ENCODE measurements around the gene SLC1A1.

The SLC1A1 gene

DNA sequence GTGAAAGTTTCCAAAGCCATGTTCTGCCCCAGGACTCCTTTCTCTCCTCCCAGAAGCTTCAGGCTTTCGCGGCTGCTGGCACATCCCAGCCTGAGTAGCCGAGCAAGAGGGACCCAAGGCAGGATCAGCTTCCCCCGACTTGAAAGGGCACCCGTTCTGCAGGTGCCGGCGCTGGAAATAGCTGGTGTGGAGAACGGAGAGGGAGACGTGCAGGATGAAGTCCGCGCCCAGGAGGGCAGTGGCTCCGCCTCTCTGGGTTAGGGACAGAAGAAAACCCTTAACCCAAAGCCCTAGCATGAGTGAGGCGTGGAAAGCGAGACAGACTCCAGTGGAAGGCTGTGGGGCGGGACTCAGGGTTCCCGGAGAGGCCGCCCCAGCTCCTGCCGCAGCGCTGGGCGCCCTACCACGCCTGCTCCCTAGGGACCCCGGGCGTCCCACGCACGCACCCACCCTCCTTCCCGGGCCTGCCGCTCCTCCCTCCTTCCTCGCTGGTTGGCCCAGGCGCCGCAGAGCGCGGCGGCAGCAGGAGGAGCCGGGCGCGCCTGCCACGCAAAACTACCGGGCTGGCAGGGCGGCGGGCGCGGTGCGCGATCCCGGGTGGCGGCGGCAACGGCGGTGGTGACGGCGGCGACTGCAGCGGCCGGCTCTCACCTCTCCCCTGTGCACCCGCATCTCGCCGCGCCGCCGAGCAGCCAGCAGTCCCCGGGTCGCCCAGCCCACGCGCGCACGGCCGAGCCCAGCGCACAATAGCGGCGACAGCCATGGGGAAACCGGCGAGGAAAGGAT is at the start of gene SLC1A1:
SLC1A1 (plus strand) TSS at position 550 of the 786 bp plus-strand sequence; CDS start at position 762, 212 bp downstream.
- DNase-seq: peak in 1 of 4 experiments; percentile 10

DNA sequence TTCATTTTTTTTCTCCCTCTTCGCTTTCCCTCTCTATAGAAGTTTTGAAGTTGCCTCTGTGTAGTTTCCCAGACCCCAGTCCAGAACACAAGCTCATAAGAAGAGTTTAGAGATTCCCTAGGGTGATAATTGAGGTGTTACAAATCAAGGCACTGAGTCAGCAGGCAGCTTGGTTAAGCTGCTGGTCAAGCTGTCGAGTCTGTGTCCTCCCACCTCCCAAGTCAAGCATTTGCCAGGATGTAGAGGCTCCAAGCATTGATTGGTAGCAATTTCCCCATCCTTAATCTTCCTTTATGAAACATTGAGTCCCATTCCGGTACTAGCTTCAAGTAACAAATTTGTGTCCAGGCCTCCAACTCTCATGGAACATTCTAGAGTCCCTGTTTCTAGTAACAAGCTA is 47.5 kb upstream of the SLC1A1 start:
- no peak for DNase-seq

DNA sequence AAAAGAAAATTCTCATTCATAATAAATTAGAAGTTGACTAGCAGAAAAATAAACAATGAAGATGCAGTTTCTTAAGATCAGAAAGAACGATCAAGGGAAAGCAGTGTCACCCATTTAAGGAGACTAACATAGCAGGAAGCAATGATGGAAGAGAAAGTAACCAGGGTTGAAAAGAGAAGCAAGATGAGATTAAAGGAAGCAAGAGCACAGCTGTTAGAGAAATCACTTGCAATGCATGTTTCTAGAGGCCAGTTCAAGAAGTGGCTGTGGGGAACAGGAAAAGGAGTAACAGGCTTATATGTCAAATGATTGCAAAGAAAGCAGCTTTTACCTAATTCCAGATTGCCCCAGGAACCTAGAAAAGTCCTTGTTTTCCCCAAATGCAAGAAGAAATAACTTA is 46.8 kb upstream of the SLC1A1 start:
- DNase-seq: no peak

- DNase-seq: no peak
These were observed 28.8 kb upstream of the SLC1A1 start for GRCh38 chr9:4461437-4461836.

- no peak for DNase-seq
These were observed 26.4 kb upstream of the SLC1A1 start for GRCh38 chr9:4463824-4464223.

- DNase-seq: no peak
These were observed 25.3 kb upstream of the SLC1A1 start for GRCh38 chr9:4464911-4465513.

GRCh38 chr9:4465910-4466309 is 24.4 kb upstream of the SLC1A1 start:
- DNase-seq: no peak

DNA sequence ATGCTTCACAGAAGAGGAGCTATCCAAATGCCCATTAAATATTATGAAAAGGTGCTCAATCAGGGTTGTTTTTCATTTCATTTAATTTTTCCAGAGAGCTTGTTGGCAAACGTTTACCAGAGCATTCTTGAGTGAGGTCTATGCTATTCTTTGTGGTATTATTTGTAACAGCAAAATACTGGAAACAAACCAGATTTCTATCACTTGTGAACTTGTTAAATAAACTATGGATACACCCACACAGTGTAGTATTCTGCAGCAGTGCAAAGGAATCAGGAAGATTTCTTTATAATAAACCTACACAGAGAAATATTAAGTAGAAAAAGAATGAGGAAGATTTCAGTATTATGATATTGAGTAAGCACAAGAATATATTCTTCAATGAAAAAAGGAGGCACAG is 15.0 kb upstream of the SLC1A1 start:
- no peak for DNase-seq

GRCh38 chr9:4486176-4486575 is 4.1 kb upstream of the SLC1A1 start:
- DNase-seq: no peak

DNA sequence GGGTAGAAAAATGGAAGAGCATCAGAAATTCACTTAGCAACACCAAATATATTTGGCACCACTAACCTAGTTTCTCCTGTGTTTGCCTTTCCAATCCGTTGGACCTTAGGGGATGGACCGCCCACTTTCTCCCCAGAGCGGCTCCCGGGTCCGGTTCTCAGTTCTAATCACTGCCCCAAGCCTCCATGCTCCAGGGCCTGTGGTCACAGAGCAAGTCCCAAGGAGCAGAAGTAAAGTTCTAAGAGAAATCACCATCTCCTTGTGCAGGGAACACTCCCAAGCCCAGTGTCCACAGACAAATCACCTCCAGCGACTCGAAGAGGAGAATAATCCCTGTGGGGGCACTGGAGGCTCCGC is 728 bp upstream of the SLC1A1 start:
- no peak for DNase-seq

DNA sequence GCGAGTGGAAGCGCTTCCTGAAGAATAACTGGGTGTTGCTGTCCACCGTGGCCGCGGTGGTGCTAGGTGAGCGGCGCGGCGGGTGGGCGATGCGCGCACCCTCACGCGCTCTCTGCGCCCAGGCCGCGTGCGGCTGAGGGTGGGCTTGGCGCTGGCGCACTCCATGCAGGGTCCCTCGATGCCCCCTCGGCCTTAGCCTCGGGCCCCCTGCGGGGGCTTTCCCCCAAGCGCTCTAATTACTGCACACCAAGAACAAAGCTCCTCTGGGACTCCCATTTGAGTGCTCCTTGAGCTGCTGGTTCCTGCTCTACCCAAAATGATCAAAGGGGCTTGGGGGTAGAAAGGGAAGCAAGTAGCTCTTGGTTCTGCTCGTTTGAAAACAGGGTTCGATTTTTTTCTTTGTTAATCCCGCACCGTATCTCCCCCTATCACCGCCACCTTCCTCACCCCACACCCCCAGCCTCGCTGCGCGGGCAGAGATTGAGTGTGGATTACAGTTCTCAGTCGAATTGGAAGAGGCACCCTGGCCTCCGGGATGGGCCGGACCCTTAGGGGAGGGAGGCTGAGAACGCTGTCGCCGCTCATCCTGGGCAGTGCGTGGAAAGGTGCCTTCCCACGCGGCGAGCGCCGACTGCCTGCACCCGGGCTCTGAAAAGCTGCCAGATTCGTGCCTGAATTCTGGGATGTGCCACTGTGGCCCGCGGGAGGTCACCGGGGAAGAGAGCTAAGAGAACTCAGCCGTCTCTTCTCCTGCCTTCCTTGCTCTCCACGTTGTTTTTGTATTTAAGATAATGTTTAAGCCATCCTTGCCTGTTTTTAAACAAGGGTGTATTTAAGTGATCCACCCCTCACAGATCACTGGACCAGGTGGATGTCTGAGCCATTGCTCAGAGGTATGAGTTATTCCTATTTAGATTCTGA is 697 bp downstream of the SLC1A1 start:
- DNase-seq: no peak

DNA sequence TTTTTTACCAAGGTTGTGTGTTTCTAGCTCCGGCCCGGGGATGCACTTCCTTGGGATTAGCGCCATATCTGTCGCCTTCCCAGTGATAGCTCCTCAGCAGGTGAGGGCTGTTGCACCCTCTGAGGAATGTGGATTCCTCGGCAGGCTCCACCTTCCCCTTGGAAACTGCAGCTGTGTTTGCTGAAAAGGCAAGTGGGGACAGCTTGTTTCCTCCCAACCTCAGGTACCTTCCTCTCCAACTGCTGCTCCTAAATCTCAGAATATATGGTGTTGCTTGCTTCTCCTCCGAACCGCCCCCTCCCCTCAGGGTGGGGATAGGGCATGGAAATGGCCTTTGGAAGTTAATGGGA is 1.3 kb downstream of the SLC1A1 start:
- DNase-seq: no peak

GRCh38 chr9:4494332-4494731 is 4.1 kb downstream of the SLC1A1 start:
- DNase-seq: no peak

DNA sequence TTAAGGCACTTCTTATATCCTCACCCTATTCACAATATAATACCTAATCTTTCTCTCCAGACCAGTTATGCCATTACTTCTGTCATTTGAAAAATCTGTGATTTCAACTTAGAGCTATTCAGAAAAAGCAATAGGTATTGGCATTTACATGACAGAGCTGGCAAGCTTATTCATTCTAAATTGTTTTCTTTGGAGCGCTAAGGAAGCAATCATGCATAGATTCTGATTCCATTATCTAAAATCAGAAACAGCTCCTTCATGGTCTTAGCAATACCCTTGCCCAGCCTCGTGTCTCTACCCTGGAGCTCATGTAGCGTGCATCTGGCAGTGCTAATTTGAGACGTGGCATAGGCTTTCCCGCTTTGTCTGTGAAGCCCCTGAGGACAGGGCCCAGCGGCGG is 4.5 kb downstream of the SLC1A1 start:
- no peak for DNase-seq

DNA sequence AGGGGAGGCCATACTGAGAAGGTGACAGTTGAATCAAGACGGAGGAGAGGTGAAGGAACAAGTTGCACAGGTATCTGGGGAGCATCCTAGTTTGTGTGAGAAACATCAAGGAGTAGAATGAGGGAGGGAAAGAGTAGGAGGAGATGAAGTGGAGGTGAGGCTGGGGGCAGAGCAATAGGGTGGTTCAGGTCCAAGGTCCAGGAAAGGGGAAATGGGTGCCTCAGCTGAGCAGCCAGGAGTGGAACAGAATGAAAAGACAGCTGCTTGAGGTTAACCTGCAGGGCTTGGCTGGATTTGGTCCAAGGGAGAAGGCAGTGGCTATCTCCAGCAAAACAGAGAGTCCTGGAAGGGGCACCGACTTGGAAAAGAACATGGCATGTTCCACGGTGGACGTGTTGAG is 5.3 kb downstream of the SLC1A1 start:
- no peak for DNase-seq

- DNase-seq: no peak
These were observed 6.2 kb downstream of the SLC1A1 start for GRCh38 chr9:4496497-4496896.

- no peak for DNase-seq
These were observed 7.1 kb downstream of the SLC1A1 start for GRCh38 chr9:4497395-4497794.

DNA sequence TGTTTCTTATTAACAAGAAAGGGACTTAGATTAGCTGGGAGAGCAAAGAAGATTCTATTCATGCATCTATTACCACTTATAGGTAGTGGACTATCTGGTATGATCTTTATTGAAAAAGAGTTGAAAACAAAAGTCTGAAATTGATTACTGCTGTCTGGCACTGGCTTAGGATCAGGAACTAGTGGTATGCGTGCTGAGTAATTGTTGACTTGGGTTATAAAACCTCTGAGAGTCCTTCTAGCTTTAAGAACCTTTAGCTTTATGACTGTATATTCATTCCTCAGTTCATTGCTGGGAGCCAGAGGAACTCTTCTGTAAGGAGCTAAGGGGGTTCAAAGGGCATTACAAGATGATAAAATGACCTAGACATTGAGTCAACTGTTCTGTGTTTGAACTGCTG is 7.6 kb downstream of the SLC1A1 start:
- no peak for DNase-seq

- no peak for DNase-seq
These were observed 9.6 kb downstream of the SLC1A1 start for GRCh38 chr9:4499917-4500316.

DNA sequence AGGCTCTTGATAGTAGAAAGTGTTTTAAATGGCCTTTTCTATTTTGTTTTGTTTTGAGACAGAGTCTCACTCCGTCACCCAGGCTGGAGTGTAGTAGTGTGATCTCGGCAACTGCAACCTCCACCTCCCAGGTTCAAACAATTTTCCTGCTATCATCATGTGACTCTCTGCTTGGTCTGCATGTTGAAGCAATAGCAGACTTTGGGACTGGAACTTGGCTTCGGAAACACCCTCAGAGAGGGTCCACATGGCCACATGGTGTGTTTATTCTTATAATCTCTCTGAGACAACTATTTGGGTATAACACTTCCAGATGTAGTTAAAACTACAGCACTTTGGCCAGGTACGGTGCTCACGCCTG is 10.9 kb downstream of the SLC1A1 start:
- DNase-seq: no peak

DNA sequence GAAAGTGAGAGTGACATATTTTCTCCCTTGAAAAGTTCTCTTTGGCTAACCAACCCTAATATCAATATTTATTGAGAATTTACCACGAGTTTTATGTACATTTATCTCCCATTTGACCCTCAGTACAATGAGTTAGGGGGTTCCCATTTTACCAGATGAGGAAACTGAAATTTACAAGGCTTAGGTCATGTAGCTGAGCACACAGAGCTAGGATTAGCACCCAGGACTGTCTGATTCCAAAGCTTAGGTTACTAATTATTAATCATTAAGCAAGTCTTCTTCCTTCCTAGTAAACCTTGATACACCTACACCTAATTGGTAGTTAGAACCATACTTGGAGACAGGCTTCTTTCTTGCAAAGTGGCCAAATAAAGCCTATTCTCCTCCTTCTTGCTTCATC is 12.2 kb downstream of the SLC1A1 start:
- no peak for DNase-seq

DNA sequence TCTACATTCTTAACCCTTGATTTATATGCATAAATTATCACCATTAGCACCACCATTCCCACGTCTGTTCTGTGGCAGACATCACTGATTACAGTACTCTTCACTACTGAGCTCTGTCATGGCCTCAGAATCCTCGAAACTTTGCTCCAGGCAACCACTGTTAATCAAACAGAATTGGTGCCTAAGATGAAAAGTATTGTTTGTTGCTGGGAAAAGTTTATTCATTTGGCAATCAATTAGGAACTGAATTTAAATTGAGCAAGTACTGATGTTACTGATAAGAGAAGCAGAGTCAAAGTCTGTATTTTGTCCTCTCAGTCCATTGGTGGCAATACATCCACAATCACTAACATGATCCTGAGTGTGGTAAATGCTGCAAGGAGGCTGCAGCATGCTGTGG is 12.8 kb downstream of the SLC1A1 start:
- DNase-seq: no peak

DNA sequence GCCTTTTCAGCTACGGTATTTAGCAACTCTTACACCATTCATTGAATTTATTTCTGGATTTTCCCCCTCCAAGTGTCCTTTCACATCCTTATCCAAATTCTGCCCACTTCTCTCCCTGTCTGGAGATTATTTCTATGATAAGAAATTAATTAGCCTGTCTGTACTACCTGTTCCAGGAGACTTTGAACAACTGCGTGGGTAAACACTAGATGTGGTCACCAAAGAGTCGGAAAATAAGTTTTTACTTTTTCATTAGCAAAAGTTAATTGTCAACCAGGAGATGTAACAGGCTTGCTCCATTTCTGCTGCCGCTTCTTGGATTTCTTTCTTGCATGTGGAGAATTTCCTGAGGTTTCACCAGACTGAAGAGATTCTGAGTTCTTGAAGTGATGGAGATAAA is 14.0 kb downstream of the SLC1A1 start:
- DNase-seq: no peak

DNA sequence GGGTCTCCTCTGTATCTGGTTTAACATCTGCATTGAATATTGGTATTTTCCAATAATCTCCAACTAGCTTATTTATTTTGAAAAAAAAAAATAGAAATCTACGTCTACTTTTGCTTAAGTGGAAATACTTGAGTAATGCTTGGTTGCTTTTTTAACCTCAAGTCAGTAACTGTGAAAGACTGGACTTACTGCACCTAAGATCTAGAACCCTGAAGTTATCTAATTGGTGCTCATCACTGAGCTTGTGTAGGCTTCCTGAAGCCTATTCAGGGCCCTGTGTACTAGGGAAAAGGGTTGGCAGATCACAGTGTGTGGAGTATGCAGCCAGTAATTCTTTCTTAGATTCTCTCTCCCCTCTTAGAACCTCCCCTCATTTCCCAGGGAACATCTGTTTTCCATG is 16.2 kb downstream of the SLC1A1 start:
- no peak for DNase-seq
